Hindlimb muscle (tissue), 1 donor: ENCODE measurements around the gene LTBP3. TPM values are rescaled to one million over a fixed set of nuclear protein-coding genes. Genes with fewer than 3 reads are reported as not detected.

Source experiments
- DNase-seq: peaks from one replicate; pipeline ENCODE4 v3.0.0-alpha.2; 2013
- polyA plus RNA-seq: library from polyadenylated mRNA; unstranded; fragments of 120-200 nt; gene quantifications from one replicate; pipeline ENCODE4 v1.2.1, GENCODE V29; 2013; ENCODE audit not compliant: insufficient read length

The LTBP3 gene
- polyA plus RNA-seq, 1 donor: 126 TPM

DNA sequence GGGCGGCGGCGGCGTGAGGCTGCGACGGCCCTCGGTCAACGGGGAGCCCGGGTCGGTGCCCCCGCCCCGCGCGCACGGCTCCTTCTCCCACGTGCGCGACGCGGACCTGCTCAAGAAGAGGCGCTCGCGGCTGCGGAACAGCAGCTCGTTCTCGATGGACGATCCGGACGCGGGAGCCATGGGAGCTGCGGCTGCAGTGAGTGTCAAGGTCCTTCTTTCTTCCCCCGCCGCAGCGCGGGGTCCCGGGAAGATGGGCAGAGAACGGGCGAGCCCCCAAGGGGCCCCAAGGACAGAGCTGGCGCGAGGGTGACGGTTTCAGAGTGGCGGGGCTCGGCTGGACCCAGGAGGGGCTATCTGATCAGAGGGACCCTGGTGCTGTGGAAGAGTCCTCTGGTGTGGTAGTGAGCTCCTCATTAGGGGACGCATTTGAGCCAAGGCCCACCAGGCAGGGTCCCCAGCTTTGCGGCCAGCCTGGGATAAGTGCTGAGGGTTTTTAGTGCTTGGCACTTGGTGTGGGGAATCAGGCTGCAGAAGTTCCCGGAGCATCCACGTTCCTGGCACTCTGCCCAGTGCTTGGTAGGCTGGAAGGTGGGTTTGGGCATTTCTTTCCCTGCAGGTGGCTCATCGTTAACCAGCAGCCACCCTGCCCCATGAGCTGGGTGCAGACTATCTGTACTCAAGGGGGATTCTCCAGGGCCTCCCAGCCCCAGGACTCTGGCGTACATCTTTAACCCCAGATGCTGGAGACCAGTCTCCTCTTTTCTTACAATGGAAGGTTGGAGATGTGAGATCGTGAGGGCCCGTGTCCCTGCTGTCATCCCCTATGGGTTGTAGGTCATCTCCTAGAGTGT, 27.5 kb upstream of the LTBP3 start:
- DNase-seq: no peak

DNA sequence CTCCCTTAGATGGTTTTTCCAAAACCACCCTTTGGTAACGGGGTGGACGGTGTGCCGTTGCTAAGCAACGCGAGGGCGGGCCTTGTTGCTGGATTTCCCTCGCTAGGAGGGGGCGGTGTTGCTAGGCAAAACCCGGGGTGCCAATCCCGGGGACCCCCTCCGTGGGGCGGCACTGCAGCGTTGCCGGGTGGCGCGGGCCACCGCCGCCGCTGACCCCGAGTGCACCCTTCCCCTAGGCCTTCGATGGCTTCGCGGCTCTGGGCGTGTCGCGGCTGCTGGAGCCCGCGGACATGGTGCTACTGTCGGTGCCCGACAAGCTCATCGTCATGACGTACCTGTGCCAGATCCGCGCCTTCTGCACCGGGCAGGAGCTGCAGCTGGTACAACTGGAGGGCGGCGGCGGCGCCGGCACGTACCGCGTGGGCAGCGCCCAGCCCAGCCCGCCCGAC, 26.6 kb upstream of the LTBP3 start:
- no peak for DNase-seq

DNA sequence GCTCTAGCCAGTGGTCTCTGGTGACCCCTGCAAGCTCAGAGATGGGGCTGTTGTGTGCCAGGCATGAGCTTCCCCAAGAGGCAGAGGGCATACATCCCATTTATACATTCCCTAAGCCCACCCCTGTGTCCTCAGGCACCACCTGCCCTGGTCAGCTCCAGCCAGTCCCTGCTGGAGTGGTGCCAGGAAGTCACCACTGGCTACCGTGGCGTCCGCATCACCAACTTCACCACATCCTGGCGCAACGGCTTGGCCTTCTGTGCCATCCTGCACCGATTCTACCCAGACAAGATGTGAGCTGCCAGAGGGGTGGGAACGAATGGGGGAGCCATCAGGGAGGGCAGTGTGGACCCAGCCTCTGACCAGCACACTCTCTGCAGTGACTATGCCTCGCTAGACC, 25.9 kb upstream of the LTBP3 start:
- no peak for DNase-seq

DNA sequence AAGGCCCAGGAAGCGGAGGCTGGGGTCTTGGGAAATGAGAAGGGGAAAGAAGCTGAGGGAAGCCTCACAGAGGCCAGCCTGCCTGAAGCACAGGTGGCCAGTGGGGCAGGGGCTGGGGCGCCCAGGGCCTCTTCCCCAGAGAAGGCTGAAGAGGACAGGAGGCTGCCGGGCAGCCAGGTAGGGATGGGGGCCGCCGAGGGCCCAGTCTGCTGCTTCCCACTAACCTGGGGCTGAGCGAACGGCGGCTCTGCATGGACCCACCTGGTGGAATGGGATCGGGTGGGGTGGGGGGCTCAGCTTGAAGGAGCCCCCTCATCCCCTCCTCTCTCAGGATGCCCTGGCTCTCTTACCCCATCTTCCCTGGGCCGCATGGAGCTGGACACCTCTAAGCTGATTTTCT, 25.4 kb upstream of the LTBP3 start:
- no peak for DNase-seq

DNA sequence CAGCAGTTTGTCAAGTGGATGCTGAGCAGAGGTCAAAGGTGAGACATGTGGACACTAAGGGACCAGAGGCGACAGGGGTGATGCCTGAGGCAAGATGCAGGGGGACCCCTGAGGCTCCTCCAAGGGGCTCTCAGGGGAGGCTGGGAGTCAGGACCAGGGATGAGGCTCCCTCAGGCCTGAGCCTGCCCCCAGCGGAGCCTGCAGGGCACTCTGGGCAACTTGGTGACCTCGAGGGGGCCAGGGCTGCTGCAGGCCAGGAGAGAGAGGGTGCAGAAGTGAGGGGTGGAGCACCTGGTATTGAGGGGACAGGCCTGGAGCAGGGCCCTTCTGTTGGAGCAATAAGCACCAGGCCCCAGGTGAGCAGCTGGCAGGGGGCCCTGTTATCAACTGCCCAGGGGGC, 23.8 kb upstream of the LTBP3 start:
- DNase-seq: no peak

DNA sequence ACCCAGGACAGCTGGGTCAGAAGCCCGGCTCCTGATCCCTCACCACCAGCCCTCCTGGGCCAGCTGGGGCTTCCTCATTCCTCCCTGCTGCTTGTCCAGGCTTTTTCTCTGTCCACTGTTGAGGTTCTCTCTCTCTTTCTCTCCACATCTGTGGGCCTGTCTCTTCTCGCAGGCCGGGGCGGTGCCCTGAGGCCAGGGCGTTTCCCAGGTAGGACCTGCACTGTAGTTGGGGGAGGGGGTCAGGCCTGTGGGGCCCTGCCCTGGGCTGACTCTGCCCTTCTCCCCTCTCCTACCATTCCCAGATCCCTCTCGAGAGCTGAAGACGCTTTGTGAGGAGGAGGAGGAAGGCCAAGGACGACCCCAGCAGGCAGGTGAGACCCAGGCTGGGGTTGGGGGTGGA, 22.6 kb upstream of the LTBP3 start:
- DNase-seq: no peak

DNA sequence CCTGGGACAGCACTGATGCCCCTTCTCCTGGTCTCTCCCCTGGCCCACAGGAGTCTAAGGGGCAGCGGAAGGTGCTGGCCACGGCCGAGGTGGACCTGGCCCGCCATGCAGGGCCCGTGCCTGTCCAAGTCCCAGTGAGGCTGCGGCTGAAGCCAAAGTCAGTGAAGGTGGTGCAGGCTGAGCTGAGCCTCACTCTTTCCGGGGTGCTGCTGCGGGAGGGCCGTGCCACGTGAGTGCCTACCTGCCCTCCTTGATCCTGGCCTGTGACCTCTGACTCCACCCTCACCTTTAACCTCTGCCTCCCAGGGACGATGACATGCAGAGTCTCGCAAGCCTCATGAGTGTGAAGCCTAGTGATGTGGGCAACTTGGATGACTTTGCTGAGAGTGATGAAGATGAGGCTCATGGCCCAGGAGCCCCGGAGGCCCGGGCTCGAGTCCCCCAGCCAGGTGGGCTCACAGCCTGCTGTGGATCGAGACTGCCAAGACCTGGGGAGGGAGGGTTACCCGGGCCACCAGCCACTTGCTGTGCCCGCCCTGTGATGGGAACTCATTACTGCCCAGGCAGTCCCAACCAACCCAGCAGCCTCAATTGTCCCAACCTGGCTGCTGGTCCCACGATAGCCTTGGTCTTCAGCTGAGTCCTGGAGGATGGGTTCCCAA, 22.0 kb upstream of the LTBP3 start:
- no peak for DNase-seq

DNA sequence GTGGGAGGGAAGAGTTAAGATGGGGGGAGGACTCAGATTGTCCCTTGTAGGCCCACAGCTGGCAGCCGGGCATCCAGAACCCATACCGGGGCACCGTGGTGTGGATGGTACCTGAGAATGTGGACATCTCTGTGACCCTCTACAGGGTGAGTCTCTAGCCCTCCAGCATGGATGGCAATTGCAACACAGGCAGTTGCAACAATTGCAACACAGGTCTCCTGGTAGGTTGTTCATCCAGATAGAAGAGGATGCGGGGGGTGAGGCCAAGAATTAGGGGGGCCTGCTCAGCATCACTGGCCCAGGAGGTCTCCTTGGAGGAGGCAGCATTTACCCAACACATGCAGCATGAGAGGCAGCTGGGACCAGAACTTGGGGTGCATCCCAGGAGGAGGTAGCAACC, 21.1 kb upstream of the LTBP3 start:
- DNase-seq: no peak

DNA sequence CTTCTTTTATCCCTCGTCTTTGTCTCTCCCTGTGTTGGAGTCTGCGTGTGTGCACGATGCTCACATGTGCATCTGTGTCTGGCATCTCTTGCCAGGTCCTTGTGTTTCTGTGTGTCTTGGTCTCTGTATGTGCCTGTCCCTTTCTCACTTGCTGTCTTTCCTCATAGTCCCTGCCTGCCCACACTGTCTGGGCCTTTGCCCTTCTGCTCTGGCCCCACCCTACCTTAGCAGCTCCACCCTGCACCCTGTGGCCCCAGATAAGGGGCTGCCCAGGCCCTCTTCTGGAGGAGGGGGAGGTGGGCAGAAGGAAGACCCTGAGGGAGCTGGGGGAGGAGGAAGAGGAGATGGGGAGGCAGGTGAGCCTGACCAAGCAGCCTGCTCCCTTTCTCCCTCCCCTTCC, 20.5 kb upstream of the LTBP3 start:
- DNase-seq: no peak

DNA sequence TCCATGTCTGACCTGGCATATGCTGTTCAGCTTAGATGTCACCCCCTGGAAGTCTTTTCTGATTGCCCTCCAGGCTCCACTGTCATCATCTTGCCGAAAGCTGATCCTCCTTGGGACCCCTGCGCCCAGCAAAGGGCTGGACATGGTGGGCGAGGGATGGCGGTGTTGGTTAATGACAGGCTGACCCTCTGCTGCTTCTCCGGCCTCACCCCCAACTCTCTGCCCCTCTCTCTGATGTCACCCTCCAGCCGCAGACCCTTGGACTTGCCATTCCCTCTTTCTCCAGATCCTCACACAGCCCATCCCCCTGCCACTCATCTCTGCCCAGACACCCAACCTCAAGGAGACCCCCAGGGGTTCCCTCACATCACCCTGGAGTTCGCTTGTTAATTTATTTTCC, 20.0 kb upstream of the LTBP3 start:
- DNase-seq: no peak

DNA sequence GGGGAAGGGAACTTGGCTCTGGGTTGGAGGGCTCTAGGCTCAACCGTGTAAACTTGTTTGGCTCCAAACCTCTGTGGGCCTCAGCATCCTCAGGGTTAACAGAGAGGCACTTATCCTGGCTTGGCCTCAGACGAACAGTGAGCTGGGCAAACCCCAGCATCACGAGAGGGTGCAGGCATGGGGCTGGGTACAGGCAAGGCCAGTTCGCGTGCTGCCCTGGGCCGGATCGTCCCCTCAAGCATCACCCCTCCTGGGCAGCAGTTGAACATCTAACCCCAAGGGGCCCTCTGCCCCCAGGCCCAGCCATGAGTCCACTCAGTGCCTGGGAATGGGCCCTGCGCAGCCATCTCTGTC, 19.6 kb upstream of the LTBP3 start:
- no peak for DNase-seq

DNA sequence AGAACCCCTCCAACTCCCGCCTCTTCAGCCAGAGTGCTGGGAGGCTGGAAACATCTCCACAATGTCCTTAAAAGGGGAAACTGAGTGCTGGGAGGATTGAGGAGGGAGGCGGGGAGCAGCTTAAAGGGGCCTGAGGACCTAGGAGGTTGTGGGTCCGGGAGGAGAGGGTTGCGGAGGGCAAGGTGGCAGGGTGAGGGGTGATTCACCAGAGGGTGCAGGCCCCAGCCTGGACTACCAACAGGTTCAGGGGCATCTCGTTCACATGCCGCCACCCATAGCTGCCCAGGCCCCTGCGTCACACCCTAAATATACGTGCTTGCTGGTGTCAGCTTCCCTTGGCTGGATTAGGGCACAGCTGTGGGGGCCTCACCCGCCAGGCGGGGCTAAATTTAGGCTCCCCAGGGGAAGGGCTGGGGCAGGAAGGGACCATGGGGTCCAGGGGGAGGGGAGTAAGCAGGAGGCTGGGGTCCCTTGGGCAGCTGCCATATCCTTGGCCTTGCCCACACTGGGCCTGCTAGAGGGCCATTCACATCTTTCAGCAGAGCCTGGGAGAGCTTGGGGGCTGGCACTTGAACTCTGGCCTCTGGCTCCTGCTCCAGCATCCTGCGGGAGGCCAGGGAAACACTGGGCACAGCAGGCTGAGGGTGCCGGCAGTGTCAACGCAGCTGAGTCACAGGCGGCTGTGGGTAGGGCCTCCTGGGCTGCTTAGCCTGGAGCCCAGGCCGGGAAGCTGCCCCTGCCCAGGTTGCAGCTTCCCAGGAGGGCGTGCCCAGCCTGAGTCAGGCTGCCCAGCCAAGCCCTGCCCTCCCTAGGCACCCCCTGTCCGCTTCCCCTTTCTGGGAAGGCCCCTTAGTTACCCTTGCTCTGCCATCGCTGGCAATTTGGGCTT, 19.0 kb upstream of the LTBP3 start:
- DNase-seq: no peak

DNA sequence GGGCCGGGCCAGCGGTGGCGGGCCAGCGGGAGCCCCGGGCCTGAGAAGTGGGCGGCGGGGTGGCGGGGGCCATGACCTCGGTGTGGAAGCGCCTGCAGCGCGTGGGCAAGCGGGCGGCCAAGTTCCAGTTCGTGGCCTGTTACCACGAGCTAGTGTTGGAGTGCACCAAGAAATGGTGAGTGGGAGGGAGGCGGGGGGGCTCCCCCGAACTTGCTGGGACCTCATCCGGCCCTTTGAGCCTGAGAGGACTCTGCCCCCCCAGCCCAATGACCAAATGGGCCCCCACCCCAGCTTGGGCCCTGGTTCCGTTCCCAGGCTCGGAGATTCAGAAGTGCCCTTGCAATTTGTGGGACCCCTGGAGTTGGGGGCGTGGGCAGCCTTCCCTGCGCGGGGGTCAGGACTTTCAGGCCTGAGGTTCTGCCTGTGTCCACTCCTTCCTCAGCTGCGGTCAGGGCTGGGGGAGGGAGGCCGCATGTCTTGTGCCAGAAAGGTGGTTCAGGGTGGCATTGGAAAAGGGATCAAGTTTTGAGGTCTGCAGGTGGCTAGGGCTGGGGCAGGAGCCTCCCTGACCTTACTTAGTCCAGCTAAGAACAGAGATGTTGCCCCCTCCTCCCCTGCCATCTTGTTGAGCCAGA, 18.2 kb upstream of the LTBP3 start:
- no peak for DNase-seq

DNA sequence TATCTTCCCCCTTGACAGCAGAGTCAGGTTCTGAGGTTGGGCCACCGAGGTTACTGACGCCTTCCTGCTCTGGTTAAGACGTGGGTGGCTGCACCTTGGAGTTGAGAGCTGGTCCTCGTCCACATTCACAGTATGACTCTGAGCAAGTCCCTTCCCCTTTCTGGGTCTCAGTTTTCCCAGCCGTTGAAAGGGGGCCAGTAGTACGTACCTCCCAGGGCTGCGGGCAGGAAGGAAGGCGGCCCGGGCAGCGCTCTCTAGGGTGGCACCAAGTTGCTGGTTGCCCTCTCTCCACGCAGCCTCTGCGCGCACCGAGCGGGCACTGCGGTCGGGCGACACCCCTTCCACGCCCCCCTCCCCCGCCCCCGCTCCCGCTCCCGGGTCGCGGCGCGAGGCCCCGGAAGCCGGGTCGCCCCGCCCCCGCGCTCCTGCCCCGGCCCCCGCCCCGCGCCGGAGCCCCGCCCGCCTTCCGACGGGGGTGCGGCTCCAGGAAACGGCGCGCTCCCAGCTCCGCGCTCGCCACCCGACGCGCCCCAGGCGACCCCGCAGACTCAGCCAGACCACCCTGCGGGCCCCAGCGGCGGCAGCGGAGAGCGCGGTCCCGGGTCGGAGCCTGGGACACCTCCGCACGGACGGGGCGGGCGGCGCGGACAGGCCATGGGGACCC, 17.5 kb upstream of the LTBP3 start, which contains the start of gene EHBP1L1:
EHBP1L1 (plus strand) TSS at position 486 of the 664 bp plus-strand sequence. CDS start 250 bp downstream, outside the sequence.
- DNase-seq: peak; percentile 61

DNA sequence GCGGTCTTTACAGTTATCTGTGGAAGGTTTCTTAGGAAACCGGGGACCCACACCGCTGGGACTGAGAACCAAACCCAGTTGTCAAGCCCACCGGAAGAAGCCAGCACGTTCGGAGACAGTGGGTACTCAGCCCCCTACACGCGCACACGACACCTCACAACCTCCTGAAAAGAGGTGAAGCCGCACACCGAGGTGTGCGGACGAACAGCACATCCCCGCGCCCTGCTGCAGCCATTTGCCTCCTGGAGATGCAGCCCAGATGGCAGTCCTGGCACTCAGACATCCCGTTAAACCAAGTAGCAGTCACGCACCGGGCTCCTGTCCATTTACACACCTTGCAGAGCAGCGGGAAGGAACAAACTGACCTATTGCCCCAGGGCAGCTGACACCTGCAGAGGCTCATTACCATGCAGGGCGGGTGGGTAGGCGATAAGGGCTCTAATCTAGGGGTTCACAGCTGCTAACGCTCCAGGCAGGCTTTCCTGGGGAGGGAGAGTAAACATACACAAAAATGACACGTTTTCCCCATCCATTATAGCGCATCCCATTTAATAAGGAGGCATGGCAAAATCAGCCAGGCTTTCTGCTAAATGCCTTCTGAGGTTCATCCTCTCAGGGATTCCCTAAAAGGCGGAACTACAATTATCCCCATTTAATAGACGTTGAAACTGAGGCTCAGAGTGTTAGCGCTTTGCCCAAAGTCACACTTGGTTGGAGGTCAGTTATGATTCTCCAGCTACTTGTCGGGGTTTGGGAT, 16.8 kb upstream of the LTBP3 start:
- DNase-seq: no peak

DNA sequence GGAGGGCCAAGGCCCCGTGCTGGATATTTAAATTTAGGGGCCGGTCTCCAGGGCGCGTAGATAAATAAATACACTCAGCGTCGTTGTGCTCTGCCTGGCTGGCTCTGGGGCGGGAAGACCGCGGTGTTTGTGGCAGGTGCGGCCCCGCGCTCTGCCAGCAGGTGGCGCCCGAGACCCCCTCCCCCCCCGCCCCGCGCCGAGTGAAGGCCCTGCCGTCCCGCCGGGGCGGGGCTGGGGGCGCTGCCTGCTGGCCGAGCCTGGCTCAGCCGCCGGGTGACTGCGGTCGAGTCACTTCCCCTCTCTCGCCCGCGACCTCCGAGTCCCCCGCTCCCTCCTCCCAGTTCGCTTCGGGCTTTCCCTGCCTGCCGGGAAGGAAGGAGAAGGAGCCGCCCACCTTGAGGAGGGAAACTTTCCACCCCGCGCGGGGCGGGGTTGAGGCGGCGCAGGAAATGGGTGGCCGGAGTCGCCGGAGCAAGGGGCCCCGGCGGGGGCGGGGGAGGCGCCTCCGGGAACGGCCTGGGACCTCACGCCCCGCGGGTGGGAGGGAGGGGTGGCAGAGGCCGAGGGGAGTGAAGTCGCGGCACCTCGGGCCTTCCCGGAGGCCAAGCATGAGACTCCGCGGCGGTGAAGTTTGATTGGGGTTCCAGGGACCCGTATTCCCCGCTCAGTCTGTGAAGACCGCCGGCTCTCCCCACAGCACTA, 16.1 kb upstream of the LTBP3 start:
- peak; percentile 95 for DNase-seq

DNA sequence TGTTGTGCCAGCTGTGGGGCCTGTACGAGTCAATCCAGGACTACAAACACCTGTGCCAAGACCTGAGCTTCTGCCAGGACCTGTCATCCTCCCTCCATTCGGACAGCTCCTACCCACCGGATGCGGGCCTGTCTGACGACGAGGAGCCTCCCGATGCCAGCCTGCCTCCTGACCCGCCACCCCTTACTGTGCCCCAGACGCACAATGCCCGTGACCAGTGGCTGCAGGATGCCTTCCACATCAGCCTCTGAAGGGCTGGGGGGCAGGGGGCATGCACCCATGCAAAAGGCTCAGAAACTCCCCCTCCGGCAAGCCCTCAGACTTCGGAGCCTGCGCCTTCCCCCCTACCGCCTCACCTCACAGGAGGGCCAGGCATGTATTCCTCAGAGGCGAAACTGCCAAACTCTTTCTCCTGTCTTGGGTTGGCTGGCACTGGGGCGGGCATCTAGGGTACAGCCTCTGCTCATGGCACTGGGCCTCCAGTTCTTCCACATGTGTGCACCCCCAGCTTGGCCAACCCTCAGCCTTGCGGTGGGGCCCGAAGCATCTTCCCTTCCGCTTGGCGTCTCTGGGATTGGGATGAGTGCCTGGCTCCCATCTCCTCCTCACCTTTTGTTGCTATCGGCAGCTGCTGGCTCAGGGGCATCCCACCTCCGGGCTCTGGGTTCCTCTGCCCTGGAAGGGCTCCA, 15.4 kb upstream of the LTBP3 start:
- no peak for DNase-seq

DNA sequence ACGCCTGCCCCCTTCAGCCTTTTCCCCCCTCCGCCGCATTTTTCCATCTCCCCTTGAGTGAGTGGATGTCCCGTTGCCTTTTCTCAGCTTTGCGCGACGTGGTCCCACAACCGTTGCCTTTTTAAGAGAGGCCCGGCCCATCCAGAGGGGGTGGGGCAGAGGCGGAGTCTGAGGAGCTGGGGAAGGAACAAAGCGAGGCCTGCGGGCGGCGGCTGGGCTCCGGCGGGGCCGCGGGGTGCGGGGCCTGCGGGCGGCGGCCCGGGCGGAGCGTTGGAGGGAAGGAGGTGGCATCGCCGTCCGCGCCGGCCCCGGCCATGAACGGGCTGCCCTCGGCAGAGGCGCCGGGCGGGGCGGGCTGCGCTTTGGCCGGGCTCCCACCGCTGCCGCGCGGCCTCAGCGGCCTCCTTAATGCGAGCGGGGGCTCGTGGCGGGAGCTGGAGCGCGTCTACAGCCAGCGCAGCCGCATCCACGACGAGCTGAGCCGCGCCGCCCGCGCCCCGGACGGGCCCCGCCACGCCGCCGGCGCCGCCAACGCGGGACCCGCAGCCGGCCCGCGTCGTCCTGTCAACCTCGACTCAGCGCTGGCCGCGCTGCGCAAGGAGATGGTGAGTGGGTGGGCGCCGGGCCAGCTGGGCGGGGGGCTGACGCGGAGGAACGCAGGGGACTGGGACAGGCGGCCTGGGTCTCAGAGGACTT, 14.3 kb upstream of the LTBP3 start, which contains the start of gene FAM89B:
FAM89B (plus strand) TSS at position 183 of the 696 bp plus-strand sequence; CDS start at position 315, 132 bp downstream.
- DNase-seq: peak; percentile 92

DNA sequence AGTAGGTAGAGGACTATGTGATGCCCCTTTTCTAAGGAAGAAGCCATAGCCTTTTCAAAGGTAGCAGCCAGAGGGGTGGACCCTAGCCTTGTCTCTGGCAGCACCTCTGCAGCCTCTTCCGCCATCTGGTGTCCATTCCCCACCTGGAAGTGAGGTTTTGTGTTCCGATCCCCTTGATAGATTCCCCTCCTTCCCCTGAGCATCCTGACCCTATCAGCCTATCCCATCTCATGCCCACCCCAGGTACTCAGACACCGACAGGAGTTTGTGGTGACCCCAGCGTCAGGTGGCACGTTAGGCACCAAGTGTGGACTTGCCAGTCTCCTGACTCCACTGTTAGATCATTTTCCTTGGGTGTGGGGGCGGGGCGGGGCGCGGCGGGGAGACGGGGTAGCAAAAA, 13.8 kb upstream of the LTBP3 start:
- peak; percentile 62 for DNase-seq
